ENCODE measurements around the gene CDAN1.
"Not testable (repeated sequence)": the region's sequence is repeated elsewhere in the genome, so short reads cannot be mapped to it uniquely, and the experiment has no call there.

Gene CDAN1

GRCh38 chr15:42686281-42686680 is 50.6 kb downstream of the CDAN1 start:
- no peak overlapping the region for H3K4me3 ChIP-seq (ENCODE audit: low read depth, low read length)
- no peak for TF ChIP-seq CTCF (IDR thresholded peaks at IDR 0.05; ENCODE audit: low read depth, low read length)

GRCh38 chr15:42681119-42681518 is 55.8 kb downstream of the CDAN1 start:
- no peak for TF ChIP-seq CTCF (IDR thresholded peaks at IDR 0.05; ENCODE audit: low read depth, low read length)
- no peak overlapping the region for H3K4me3 ChIP-seq (ENCODE audit: low read depth, low read length)

GRCh38 chr15:42680142-42680482 is 56.8 kb downstream of the CDAN1 start:
- H3K4me3 ChIP-seq (ENCODE audit: low read depth, low read length) = not testable (repeated sequence)

DNA sequence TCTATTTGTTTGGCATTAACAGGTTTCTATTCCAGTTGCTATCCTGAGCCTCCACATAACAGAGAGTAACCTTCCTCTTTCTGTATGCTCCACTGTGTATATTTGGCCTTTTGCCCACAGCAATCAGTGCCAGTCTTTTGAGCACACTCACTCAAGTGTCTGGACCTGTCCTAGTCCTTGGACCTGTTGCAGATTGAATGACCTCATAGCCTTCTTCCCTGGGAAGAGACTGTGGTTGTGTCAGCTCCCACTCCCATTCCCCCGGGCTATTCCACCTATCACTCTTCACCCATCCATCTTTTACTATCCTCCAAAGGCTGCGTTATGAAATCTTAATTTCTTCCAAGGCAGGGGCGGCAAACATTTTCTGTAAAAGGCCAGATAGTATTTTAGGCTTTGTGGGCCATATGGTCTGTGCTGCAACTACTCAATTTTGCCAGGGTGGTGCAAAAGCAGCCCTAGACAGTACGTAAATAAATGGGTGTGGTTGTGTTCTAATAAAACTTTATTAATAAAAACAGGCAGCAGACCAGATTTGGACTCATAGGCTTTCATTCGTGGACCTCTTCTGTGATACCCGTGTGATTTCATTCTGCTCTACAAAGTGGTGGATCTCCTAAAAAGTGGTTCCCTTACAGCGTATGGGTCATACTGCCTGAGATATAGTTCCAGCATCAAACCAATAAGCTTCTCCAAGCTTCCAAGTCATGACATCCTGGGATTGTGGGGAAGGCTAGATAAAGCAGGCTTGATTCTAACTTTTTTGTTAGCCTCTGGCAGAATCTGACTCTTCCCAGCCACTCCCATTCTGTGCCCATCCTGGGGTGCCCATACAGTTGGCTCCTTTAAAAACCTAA is 57.4 kb downstream of the CDAN1 start:
- no peak overlapping the region for H3K4me3 ChIP-seq (ENCODE audit: low read depth, low read length)
- no peak for TF ChIP-seq CTCF (IDR thresholded peaks at IDR 0.05; ENCODE audit: low read depth, low read length)

GRCh38 chr15:42675021-42675420 is 61.9 kb downstream of the CDAN1 start:
- TF ChIP-seq CTCF (IDR thresholded peaks at IDR 0.05; ENCODE audit: low read depth, low read length) = no peak
- no peak overlapping the region for H3K4me3 ChIP-seq (ENCODE audit: low read depth, low read length)

DNA sequence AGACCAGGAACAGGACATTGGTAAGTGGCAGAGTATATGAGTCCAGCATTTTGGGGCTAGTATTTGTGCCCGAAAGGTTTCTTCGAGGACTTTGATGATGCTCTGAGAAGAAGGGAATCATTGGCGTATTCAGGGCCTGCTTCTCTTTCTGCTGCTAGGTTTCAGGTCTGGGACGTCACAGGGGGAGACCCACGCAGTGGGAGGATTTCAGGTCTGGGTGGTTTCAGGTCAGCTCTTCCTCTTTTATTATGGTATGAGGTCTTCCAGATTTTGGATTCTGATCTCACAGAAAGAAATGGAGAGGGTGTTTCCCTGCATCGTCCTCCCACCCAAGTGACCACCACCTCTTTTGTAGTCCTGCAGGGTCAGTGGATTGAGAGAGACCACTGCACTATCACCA is 62.5 kb downstream of the CDAN1 start:
- no peak for TF ChIP-seq CTCF (IDR thresholded peaks at IDR 0.05; ENCODE audit: low read depth, low read length)
- no peak overlapping the region for H3K4me3 ChIP-seq (ENCODE audit: low read depth, low read length)

All from WI38 (cell line).